ENCODE results near the gene CBX3.
"Not testable (repeated sequence)": the region's sequence is repeated elsewhere in the genome, so short reads cannot be mapped to it uniquely, and the experiment has no call there.

DNA sequence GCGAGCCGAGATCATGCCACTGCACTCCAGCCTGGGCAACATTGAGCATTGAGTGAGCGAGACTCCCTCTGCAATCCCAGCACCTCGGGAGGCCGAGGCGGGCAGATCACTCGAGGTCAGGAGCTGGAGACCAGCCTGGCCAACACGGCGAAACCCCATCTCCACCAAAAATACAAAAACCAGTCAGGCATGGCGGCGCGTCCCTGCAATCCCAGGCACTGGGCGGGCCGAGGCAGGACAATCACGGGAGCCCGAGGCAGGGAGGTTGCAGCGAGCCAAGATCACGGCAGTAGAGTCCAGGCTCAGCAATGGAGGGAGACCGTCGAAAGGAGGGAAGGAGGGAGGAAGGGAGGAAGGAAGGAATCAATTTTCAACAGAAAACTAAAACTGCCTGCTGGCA, 24.3 kb upstream of the CBX3 start:
- not testable (repeated sequence) for TF ChIP-seq EZH2 (IDR thresholded peaks at IDR 0.05; ENCODE audit: low read length, missing control alignments)
- TF ChIP-seq, protein P1, sequence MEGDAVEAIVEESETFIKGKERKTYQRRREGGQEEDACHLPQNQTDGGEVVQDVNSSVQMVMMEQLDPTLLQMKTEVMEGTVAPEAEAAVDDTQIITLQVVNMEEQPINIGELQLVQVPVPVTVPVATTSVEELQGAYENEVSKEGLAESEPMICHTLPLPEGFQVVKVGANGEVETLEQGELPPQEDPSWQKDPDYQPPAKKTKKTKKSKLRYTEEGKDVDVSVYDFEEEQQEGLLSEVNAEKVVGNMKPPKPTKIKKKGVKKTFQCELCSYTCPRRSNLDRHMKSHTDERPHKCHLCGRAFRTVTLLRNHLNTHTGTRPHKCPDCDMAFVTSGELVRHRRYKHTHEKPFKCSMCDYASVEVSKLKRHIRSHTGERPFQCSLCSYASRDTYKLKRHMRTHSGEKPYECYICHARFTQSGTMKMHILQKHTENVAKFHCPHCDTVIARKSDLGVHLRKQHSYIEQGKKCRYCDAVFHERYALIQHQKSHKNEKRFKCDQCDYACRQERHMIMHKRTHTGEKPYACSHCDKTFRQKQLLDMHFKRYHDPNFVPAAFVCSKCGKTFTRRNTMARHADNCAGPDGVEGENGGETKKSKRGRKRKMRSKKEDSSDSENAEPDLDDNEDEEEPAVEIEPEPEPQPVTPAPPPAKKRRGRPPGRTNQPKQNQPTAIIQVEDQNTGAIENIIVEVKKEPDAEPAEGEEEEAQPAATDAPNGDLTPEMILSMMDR (conservative IDR thresholded peaks at IDR 0.05 in 1 of 2, IDR thresholded peaks at IDR 0.05 in 1 of 2; ENCODE audit: low read depth in 1 of 2, low read length in 2 of 2) = not testable (repeated sequence)

Measured in fibroblast of lung (primary cell).